Posterior cingulate gyrus (tissue), 11 donors: ENCODE data around the gene PROM1.

Experiments used
- DNase-seq, 10 donors: peaks; one replicate each; pipeline versions ENCODE4 v3.0.0 to v3.0.0-alpha.2; 2020 to 2021; ENCODE audit warnings: mixed read lengths in 3 of 10
- intact Hi-C: fragments of 100-400 bp; cut with DNase I; formaldehyde crosslinking; loops from one replicate; pipeline ENCODE4 v1.15.1; 2023

PROM1 gene

DNA sequence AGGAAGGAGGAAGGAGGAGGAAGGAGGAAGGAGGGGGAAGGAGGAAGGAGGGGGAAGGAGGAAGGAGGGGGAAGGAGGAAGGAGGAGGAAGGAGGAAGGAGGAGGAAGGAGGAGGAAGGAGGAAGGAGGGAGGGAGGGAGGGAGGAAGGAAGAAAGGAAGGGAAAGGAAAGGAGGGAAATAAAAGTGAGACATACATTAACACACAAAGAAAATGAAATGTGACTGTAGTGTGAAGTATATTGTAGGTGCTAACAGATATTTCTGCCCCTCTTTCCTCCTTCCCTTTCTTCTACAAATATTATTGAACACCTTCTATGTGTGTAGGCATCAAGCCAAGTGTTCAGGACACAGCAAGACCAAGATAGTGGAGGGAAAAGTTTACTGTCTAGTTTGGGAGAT, 26.4 kb upstream of the PROM1 start:
- intact Hi-C loops, result no loop called here
- DNase-seq, result no peak

DNA sequence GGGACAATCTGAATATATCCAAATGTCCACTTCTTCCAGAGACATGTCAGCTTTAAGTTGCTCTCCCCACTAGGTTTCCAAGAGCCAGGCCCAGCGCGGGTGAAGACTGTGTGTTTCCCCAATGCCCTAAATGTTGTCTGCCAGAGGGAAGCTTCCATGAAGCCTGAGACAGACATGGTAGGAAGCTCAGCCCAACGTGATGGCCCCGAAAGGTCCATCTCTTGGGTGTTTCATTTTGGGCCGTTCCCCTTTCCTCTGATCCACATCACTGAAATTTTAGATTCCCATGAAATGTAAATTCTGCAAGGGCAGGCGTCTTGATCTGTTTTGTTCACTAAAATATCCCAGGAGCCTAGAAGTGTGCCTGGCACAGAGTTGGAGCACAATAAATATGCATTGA, 25.4 kb upstream of the PROM1 start:
- no peak for DNase-seq
- intact Hi-C loops, result no loop called here

DNA sequence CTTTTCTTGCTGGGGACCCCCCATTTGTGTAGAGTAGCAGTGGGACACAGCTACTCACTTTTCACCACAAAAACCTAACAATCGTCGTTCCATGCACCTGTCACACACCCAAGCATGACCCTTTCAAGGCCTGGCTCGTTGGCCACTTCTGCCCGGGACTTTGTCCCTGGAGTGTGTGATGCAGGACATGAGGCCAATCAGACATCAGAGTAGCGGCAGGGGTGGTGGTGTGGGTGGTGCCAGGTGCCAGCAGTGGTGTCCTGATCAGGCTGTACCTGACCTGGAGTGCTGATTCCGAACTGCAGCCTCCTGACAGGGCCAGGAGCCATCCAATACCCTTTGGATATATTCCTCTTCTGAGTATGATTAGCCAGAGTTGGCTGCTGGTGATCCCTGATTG, 23.1 kb upstream of the PROM1 start:
- intact Hi-C loops, result no loop called here
- no peak for DNase-seq

DNA sequence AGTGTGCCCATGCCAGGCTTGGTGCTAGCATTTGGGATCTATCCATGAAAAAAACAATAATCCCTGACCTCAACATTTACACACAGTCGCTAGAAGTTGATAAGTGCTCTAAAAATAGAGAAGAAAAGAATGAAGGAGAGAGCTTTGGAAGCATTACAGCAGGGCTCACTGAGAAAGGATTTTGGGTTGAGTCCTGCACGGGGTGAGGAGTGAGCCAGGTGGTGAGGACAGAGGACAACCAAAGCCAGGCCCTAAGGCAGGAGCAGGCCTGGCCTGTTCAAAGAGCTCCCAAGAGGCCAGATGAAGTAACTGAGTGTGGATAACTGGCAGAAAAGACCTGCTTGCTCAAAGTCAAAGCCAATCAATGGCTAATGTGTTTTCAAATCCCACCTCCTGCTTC, 20.7 kb upstream of the PROM1 start:
- intact Hi-C loops, result no loop called here
- no peak for DNase-seq

DNA sequence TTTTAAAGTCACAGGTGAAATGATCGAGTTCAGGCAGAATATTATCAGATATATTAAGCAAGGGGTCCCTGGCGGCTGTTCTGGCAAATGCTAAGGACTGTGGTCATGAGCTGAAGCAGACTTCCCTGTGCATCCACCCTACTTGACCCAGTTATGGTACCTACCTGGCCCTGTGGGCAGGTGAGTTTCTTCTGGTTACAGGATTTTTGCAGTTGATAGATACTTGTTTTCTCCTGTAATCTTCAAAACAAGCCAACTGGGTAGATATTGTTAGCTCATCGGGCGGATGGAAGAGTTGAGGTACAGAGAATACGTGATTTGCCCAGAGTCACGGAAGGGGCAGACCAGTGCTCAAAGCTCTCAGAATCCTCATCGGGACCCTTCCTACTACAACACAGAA, 18.5 kb upstream of the PROM1 start:
- intact Hi-C loops, result no loop called here
- no peak for DNase-seq

DNA sequence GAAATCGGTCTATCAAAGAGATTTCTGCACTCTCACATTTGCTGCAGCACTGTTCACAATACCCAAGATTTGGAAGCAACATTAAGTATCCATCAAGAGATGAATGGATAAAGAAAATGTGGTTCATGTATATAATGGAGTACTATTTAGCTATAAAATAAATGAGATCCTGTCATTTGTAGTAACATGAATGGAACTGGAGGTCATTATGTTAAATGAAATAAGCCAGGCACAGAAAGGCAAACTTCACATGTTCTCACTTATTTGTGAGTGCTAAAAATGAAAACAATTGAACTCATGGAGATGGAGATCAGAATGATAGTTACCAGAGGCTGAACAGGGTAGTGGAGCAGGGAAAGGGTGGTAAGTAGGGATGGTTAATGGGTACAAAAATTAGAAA, 17.0 kb upstream of the PROM1 start:
- DNase-seq, result no peak
- intact Hi-C loops, result no loop called here

DNA sequence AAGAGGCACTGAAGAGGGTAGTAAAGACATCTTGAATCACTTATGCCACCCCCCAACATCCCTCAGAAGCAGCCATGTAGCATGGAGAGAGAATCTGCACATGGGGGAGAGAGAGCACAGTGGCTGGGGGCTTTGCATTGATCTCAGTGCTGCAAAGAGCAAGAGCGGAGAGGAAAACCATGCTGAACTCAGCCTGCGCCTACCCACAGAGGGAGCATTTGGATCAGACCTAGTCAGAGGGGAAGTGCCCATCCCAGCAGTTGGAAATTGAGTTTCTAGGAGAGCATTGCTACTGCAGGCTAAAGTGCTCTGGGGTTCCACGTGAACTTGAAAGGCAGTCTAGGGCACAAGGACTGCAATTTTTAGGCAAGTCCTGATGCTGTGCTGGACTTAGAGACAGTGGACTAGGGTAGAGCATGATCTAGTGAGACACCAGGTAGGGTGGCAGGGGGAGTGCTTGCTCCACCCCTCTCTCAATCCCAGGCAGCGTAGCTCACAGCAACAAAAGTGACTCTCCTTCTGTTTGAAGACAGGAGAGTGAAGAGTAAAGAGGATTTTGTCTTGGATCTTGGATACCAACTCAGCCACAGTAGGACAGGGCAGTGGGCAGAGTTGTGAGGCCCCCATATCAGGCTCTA, 9.0 kb upstream of the PROM1 start:
- DNase-seq, result no peak
- intact Hi-C loops, result no loop called here

DNA sequence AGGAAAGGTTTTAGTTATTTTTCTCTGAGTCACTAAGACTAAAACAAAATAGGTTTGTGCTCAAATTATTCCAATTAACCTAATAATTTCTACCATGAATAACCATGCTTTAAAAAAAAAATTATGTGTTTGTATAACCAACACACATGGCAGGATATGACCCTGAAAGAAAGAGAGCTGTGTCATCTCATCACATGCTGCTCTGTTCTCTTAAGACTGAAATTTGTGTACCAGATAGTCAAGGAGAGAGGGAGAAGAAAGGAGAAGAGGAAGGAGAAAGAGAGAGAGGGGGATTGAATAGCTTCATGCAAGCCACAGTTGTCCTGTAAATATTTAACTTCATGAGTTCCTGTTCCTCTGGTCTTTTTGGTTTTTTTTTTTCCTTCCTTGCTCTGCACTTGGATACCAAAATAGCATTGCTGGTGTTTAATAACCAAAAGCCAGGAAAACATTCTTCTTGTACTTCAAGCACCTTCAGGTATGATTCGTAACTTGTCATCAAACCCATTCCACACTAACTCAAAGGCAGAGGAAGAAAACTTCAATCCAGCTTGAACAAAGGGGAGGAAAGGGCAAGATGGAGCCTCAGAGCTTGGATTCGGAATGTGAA, 6.4 kb upstream of the PROM1 start:
- intact Hi-C loops, result no loop called here
- no peak for DNase-seq

DNA sequence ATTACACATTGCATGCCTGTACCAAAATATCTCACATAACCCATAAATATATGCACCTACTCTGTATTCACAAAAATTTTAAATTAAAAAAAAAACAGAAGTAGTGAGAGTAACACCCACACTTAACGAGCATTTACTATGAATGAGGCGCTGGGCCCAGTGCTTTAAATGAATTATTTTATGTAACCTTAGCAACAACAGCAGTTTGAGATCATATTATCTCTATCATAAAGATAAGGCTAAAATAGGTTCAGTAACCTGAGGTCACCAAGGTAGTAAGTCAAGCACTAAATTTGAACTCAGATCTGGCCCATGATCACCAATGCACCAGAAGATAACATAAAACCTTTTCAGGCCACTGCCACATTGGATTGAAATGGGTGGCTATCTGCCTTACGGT, 5.3 kb upstream of the PROM1 start:
- no peak for DNase-seq
- intact Hi-C loops, result no loop called here

DNA sequence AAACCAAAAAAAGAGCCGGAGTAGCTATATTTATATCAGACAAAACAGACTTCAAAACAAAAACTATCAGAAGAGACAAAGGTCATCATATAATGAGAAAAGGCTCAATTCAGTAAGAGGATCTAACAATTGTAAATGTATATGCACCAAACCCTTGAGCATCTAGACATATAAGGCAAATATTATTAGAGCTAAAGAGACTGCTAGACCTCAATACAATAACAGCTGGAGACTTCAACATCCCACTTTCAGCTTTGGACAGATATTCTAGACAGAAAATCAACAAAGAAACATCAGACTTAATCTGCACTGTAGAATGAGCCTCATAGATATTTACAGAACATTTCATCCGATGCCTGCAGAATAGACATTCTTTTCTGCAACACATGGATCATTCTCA, 4.8 kb upstream of the PROM1 start:
- no peak for DNase-seq
- intact Hi-C loops, result no loop called here

DNA sequence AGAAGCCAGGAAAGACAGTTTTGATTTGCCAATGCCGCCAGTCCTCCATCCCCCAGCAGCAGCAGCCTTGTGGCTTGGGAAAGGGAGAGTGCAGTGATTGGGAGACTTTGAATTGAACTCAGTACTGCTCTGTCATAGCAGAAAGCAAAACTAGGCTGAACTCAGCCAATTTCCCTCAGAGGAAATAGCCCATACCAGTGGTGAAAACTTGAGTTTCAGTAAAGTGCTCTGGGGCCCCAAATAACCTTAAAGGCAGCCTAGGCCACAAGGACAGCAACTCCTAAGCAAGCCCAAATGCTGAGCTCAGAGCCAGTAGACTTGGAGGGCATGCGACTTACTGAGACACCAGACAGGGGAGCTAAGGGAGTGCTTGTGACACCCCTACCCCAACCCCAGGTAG, 2.0 kb upstream of the PROM1 start:
- intact Hi-C loops, result no loop called here
- DNase-seq, result no peak

DNA sequence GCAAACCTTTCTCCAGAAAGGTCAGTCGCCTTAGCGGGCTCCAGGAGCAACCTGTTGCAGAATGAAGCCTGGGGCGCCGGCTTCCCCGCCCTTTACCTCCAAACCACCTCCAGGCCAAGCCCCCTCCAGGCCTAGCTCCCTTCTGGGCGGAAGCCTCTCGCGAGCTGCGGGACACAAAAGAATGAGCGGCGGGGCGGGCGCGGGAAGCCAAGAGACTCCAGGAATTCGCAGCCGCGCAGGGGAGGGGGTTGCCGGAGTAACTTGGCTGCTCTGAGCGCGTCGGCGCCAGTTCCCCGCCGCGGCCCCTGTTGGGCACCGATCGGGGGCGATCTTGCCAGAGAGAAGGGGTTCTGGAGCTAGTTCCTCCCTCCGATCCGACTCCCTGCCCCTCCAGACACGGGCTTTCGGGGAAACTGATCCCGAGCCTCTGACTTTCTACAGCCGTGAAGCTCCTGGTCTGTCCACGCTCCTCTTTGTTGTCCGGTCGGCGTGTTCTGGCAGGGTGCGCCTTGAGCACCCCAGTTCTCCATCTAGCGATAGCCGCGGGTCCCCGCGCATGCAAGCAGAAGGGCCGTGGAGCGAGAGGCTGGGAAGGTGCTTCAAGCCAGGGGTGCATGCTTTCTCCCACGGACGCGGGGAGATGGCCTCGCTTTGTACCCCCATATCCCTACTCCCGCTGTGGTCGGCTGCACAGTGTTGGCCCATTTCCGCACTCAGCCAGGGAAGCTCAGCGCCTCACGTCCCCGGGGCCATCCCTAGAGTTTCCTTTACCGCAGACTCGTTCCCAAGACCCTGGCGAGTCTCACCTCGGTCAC, 1.2 kb downstream of the PROM1 start:
- DNase-seq, result peak in 6 of 10 donors; percentile 10 to 86 (median 57)
- intact Hi-C loops, result no loop called here

DNA sequence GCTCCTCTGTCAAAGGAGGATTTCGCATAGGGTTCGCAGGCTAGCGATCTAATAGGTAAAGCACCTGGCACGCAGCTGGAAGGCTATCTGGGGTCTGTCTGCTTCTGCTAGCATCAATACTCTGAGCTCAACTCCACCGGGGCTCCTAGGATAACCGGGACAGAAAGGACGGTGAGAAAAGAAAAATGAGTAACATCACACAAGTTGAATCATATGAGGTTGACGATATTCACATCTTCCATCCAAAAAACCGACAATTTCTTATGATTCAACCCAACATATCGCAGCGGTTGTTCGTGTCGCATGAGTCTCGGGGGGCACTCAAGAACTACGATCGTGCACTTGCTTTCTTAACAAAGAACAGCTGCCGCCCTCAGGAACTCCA, 1.8 kb downstream of the PROM1 start:
- no peak for DNase-seq
- intact Hi-C loops, result no loop called here

DNA sequence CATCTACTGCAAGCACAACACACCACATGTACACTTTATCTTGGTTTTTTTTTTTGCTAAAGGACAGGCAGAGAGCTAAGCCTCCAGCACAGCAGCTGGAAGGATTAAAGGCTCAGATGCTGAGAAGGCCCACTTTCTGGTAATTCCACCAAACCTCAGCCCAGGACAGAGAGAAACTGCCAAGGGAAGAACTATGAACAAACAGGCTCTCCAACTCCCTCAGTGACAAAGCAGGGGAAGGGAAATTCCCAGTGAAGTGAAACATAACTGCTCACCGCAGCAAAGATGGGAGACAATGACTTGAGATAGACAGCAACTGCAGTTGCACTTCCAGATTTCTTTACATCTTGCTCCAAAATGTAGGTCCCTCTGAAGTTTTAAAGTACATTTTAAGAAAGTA, 4.8 kb downstream of the PROM1 start:
- intact Hi-C loops, result loop anchor here (10.0 kb wide), 1 partner anchor 86 kb away; no protein-coding TSS in a partner anchor
- DNase-seq, result no peak

DNA sequence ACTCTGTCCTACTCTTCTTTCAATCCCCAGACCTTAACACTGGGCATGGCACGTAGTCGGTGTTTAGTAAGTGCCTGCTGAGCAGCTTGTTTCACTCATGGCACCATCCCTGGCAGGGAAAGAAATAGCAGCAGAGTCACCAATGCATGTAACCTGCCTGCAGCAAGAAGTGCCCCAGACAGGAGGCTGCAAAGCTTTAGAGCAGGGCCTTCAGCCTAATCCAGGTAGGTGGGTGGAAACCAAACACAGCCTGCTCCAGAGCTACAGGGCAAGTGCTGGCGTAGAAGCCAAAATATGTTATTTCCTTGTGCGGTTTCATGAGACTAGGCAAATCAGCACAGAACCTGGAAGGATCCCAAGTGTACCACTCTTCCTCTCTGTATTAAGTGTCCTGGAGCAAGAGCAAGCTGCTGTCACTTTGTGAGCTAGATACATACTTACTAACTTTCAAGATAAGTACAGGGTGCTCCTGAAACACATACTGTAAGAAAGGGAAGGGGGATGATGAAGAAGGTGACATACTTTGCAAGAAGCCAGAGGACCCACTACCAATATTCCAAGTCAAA, 5.5 kb downstream of the PROM1 start:
- intact Hi-C loops, result loop anchor here (10.0 kb wide), 1 partner anchor 87 kb away; no protein-coding TSS in a partner anchor
- no peak for DNase-seq

DNA sequence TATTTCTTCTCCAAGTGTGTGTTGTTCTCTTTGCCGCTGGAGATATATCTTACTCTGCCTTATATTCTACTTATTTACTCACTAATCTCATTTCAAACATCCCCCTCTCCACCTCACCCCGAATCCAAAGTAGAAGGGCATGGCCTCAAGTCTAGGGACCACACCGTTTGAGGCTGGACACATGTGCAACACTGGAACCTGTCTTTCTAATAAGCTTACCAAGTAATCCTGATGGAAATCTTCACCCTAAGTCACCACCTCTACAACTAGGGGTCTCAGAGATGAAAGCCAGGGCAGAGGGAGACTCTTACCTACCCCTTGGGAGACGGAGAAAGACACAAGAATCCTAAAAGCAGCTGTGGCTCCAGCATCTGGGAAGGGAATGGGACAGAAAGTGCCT, 6.0 kb downstream of the PROM1 start:
- intact Hi-C loops, result loop anchor here (10.0 kb wide), 1 partner anchor 87 kb away; no protein-coding TSS in a partner anchor
- no peak for DNase-seq

DNA sequence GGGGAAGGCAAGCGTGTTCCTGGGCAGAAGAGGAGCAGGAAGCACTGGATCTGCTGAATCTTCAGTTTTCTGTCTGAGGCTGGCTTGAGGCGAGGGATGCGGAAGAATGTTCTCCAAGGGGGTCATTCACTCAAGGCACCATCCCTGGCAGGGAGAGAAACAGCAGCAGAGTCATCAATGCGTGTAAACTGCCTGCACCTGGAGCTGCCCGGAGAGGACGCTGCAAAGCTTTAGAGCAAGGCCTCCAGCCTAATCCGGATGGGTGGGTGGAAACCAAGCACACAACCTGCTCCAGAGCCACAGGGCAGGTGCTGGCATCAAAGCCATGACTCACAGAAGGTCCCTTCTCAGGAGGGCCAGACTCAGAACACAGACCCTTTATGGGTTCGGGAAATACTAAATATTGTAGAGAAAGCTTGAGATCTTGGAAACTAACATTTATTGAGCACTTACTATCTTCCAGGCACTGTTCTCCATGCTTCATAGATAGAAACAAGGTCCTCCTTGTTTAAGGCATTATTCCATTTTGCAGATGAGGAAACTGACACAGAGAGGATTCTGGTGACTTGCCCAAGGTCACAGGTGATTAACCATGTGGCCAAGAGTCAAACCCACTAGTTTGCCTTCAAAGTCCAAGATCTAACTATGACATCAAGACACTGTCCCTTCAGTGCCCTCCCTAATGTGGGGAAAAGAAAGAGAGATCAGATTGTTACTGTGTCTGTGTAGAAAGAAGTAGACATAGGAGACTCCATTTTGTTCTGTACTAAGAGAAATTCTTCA, 7.7 kb downstream of the PROM1 start:
- intact Hi-C loops, result loop anchor here (10.0 kb wide), 1 partner anchor 89 kb away; no protein-coding TSS in a partner anchor

DNA sequence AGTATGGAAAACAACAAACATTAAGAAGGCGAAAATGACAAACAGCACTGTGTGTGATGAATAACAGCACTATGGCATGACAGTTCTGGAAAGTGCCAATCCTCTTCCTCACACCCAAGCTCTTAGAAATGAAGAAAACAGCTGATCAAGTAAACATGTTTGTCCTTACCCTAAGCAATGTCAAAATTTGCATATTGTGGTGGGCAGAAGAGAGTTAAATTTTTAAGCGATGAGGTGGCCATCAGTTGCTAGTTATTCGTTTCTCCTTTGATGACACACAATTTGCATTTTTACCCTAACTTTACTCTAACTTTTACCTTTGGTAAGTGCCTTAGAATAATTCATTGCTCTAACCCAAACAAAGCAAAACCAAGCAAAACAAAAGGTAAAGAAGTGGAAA, 8.8 kb downstream of the PROM1 start:
- intact Hi-C loops, result loop anchor here (10.0 kb wide), 1 partner anchor 90 kb away; no protein-coding TSS in a partner anchor

More for the DNA sequence above, 7.7 kb downstream of the PROM1 start:
- DNase-seq, result no peak

DNA sequence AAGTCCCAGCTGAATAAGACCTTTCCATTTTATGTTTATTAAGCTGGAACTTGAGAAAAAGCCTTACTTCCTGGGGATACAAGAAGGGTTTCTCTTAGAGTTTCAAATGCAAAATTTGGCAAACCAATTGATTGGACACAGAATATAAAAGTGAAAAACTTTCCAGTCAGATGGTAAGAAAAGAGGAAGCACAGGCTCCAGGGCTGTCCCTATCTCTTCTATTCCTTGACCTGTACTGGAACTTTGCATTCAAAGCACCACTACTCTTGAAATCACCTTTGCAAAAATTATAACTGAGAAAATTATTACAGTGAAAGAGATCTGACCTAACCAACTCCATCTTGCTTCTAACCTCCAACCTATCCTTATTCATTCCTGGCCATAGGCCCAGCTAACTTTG, 11.7 kb downstream of the PROM1 start:
- intact Hi-C loops, result loop anchor here (10.0 kb wide), 1 partner anchor 93 kb away; no protein-coding TSS in a partner anchor
- no peak for DNase-seq

More for the DNA sequence above, 8.8 kb downstream of the PROM1 start:
- DNase-seq, result no peak

DNA sequence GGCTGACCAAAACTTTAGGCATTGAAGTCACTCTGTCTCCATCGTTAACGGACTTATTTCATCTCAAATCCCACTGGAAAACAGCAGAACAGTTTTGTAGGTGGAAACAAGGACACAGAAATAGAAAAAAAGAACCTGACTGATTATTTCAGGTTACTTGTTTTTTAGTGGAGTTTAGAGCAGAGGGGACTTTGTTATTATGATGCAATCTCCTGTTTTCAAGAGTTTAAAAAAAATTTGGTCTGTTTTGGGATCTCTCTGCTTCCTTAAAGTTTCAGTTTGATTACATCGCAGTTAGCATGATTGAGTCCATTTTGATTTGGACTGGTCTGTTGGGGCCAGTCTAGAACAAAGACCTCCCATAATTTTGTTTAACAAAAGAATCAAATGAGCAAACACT, 13.6 kb downstream of the PROM1 start:
- no peak for DNase-seq
- intact Hi-C loops, result loop anchor here (10.0 kb wide), 1 partner anchor 95 kb away; no protein-coding TSS in a partner anchor
